ENCODE results near the gene DNAJC4.
A peak's percentile ranks its signal among the peaks of the same experiment; 100 is the strongest.

Gene DNAJC4, protein sequence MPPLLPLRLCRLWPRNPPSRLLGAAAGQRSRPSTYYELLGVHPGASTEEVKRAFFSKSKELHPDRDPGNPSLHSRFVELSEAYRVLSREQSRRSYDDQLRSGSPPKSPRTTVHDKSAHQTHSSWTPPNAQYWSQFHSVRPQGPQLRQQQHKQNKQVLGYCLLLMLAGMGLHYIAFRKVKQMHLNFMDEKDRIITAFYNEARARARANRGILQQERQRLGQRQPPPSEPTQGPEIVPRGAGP

DNA sequence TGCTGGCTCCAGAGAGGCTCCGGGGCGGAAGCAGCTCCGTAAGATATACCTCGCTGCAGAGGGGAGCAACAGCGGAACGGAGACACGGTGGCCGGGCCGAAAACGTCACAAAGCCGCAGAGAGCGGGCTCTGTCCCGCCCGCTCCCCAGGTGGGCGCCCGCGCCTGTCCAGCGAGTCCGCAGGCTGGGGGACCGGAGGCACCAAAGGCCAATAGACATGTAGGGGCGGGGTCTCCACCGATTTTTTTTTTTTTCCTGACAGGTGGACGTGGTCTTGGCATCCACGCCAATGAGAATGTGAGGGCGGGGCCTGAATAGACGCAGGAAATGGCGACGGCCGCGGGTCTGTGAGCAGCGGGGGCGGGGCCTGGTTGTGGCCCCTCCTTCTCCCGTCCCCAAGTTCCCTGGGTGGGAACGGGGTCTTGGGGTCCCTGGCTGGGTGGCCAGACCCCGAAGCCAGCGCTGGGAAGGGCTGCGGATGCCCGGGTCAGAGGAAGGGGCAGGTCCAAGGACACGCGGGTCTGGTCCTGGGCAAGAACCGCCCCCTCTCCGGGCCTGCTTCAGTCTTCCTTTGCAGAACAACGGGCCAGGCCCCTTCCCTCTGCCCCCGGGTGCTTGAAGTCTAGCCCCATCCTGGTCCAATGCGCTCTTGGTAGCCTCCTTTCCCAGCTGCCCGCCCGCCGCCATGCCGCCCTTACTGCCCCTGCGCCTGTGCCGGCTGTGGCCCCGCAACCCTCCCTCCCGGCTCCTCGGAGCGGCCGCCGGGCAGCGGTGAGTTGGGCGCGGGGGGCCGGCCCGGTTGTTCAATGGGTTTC, at the start of gene DNAJC4:
TSS of gene DNAJC4 (plus strand) at position 378 of the 814 bp plus-strand sequence. CDS start at position 685, 307 bp downstream.
- DNase-seq: peak; percentile 85

- DNase-seq: no peak
These were observed 49.5 kb upstream of the DNAJC4 start for GRCh38 chr11:64180891-64181290.

DNA sequence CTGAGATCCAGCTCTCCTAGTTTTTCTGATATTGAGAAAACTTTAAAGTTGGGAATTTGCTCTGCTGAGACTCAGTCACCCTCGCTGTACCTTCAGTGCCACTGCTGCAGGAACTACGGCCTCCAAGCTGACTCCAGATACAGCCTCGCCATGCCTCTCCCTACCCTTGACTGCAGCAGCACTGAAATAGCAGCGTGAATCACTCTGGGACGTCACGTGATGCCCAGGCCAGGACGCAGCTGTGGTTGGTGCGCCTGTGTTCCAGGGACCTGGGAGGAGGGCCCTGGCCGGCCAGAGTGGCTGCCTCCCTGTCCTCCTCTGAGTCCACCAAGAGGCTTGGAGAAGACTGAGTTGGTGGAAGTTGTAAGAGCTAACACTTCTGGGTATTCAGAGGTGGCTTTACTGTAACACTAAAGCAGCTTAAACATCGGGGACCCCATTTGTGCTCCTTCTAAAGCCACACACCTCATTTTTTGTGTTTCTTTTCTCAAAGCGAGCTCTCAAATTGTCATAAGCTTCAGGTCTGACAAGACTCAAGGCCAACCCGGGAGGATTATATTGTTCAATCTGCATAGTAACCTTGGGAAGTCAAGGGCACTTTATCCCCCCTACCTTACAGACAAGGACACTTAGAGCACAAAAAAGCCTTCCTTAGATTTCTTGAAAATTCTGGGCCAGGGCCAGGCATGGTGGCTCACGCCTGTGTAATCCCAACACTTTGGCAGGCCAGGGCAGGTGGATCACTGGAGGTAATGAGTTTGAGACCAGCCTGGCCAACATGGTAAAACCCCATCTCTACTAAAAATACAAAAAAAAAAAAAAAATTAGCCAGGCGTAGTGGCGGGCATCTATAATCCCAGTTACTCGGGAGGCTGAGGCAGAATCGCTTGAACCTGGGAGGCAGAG, 48.6 kb upstream of the DNAJC4 start:
- peak; percentile 48 for DNase-seq

DNA sequence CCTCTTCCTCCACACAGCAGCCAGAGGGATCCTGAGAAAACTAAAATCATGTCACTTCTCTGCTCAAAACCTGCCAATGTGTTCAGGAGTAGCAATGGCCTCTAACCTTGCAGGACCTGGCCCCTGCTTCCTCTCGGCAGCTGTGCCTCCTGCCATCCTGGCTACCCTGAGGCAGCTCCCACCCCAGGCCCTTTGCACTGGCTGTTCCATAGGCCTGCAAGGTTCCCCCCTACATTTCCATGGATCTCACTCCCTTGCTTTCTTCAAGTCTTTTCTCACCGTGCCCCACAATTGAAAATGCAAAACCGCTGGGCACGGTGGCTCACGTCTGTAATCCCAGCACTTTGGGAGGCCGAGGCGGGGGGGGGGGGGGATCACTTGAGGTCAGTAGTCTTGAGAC, 46.5 kb upstream of the DNAJC4 start:
- no peak for DNase-seq

DNA sequence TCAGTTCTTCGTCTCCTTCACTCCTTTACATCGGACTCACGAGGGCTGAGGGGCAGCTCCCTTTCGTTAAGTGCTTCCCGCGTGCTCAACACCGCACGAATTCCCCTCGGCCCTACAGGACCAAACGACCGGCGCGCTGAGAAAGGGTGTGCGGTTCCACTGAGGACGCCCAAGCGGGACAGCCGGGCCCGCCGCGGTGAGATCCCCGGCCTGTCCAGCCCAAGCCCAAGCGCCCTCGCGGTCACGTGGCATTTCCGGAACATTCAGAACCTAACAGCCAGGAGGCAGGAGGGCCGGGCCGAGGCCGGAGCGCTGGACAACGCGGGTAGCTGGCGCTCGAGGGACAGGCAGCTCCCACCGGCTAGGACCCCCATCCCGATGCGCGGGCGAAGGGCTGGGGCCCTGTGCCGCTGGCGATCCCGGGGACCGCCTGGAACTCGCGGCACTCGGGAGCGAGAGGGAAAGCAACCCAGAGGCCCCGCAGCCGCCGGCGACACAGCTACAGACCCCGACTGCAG, 45.1 kb upstream of the DNAJC4 start:
- peak; percentile 39 for DNase-seq

DNA sequence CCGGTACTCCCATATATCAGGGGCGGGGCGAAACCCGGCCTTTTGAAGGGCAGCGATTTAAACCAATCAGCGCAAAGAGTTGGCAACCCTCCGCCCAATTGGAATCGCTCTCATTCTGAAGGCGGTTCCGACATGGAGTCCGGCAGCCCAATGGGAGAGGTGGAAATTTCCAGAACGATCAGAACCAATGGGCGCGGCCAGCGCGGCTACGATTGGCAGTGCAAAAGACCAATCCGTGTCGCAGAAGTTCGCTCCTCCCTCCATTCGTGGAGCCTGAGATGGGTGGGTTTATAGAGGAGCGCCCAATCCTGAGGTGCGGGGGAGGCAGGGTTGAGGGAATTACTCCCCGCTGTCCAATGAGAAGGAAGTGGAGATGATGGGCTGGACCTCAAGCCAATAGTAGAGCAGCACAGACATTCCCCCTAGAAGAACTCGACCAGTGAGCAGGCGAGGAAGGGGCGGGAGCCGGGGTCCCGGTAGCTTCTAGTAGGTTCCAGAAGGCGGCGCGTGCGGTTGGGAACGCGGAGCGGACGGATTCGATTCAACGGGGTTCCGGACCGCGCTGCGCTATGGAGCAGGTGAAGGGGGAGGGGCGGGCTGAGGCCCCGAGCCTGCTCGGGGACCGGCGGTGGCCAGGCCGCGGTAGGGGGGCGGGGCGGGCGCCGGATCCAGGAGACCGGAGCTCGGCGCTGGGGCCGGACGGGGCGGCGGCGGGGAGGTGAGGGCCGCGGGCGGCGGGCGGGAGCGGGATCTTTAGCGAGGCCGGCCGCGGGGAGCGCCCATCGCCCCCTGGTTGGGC, 44.5 kb upstream of the DNAJC4 start, which contains the start of gene STIP1:
TSS of gene STIP1 (plus strand) at position 479 of the 799 bp plus-strand sequence. CDS start at position 570, 91 bp downstream.
- DNase-seq: peak; percentile 97

GRCh38 chr11:64186492-64187165, 43.7 kb upstream of the DNAJC4 start:
- peak; percentile 35 for DNase-seq

DNA sequence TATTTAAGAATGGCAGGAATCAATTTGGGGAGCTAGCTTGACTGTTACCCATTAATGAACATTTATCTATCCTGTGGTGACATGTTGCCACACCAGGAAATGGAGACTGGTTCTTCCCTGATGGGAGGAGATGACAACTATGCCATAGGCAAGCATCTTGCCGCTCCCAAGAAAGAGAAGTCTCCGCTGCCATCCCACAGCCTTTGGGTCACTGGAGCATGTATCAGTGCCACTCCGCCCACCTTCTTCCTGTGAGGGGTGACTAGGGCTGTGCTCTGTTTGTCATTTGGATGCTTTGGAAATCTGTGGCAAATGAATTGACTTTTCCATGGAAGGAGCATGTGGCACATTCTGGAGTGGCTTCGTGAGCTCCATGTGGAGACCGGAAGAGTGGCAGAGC, 37.9 kb upstream of the DNAJC4 start:
- no peak for DNase-seq

DNA sequence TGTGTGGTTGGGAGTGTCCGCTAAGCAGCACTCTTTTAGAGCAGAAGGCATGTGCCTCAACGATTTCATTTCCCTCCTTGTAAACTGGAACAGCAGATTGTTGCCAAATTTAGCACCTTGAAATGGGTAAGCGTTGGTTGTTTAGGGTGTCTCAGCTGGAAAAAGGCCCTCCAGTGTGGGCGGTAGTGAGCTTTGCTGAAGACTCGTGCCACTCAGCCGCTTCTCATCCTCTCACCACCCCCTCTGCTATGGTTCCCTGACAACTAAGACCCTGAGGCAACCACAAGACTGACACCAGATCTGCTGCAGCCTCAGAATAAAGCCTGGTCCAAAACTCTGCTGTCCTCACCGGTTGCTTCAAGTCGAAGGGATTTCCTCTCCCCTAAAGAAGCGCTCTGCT, 33.7 kb upstream of the DNAJC4 start:
- DNase-seq: no peak

GRCh38 chr11:64198511-64198910, 31.8 kb upstream of the DNAJC4 start:
- DNase-seq: no peak

DNA sequence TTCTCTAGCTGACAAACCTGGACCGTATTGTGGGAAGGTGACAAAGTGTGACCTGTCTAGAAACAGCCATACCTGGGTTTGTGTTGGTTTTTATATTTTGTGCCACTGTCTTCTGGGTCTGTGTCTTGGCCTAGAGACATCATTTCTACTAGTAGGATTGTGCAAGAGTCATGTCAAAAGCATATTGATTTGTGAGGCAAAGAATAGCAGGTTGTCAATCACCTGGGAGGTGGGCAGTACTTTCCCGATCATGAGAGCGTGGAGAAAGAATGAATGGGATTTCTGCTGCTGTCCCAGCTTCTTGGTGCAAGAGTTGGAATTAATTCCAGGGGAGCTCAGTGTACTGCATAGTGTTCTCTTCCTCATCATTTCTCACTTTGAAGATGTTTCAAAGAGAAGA, 28.8 kb upstream of the DNAJC4 start:
- DNase-seq: no peak

- no peak for DNase-seq
These were observed 27.4 kb upstream of the DNAJC4 start for GRCh38 chr11:64202992-64203391.

GRCh38 chr11:64203421-64204079, 26.8 kb upstream of the DNAJC4 start:
- no peak for DNase-seq

- DNase-seq: no peak
These were observed 26.3 kb upstream of the DNAJC4 start for GRCh38 chr11:64204080-64204440.

DNA sequence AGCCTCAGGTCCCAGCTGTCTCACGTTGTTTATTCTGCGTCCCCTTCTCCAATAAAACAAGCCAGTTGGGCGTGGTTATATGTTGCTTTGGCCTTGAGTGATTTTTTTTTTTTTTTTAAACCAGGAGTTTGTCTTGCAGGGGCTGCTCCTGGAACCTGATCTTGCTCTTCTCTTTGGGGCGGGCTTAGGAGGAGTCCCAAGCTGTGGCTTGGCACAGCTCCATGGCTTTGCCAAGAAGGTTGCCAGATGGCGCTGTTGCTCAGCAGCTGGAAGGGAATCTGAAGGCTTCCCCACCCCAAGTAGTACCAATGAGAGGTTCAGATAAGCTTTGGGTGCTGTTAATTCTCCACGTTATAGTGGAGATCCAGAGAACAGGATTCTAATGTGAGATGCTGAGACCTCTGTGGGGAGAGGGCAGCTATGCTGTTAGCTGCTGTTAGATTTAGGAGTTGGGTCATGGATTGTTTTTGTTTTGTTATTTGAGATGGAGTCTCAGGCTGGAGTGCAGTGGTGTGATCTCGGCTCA, 25.8 kb upstream of the DNAJC4 start:
- DNase-seq: peak; percentile 68

DNA sequence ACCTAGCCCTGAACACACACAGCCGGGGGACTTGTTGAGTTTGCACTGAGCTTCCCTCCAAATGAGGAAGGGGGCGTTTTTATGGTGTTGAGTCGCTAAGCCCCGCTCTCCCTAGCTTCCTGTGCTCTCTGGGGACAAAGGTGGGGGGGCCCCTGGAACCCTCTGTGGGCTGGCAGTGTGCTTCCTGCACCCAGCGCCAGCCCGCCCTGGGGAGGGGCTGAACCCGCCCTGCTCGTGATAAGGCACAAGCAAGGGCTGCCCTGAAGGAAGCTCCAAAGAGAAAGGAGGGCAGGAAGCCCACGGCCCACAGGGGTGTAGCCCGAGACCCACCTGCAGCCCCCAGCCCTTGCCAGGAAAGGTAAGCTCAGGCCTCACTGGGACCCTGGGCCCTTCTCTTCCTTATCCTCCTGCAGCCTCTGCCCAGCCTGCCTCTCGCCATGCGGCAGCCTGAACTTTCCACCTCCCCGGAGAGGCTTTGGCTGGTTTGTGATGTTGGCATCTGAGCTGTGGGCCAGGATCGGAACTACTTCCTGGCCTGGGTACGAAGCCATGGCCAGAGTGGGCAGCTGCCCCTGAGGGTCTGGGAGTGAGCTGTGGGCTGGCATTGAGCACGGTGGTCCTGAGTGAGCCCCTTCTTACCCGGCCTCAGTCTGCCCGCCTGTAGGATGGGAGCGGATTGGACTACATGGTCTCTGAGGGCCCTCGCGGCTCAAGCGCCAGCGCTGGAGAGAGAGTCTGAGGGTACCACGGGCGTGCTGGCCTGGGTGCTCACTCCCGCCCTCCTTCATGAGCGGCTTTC, 23.7 kb upstream of the DNAJC4 start, which contains the start of gene FERMT3:
TSS of gene FERMT3 (plus strand) at position 265 of the 799 bp plus-strand sequence. CDS start 644 bp downstream, outside the sequence.
- DNase-seq: peak; percentile 77

GRCh38 chr11:64207256-64208085, 22.9 kb upstream of the DNAJC4 start:
- DNase-seq: peak; percentile 76

DNA sequence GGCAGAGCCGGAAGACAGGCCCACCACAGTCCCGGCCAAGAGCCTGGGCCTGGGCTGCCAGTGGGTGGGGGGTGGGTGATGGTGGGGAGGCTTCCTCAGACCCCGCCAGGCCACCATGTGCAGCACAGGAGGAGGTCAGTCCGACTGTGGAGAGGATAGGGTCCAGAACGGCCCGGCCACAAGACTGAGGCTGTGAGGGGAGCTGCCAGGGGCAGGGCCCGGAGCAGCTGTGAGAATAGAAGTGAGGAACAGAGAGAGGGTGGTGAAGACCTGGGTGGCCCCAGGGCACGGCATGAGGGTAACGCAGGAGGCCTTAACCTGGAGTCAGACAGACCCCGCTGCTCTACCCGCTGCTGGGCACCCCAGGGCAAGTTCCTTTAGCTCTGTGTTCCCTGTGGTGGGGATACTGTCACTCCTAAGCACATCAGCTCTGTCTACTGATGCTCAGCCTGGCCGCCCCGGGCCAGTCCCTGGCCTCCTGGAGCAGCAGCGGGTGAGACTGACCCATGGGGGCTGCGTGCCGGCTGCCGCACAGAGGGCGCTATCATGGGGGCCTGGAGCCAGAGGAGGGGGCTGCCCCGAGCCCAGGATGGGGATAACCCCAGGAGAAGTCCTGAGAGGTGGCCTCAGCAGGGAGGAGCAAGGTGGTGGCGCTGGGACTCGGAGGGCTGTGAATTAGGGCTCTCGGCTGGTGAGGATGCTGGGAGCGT, 22.1 kb upstream of the DNAJC4 start:
- DNase-seq: no peak
